Stimulated activated CD4-positive, alpha-beta T cell treated with anti-CD3 and anti-CD28 coated beads, Interleukin-1b, Interleukin-23, amount 100 ng/mL, for 4 hours (primary cell): ENCODE results near the gene CDC34.

ENCODE experiments used
- DNase-seq, 2 donors: peaks; one replicate each; pipeline ENCODE4 v3.0.0-alpha.2; 2020; ENCODE audit warnings: low read depth in 2 of 2

CDC34 gene

DNA sequence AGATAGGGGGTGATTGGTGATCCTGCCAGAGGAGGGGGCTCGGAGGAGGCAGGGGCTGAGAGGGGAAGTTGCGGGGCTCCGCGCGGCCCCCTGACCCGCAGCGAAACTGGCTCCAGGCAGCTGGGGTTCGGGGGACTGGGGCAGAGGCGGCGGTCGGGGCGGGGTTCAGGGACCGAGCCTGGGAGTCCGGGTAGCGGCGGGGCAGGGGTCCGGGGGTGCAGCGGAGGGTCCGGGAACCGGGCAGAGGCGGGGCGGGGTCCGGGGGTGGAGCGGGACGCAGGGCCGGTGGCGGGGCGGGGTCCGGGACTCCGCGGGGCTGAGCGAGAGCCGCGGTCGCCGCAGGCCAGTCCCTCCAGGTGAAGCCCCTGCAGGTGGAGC, 34.1 kb upstream of the CDC34 start:
- DNase-seq = no peak

DNA sequence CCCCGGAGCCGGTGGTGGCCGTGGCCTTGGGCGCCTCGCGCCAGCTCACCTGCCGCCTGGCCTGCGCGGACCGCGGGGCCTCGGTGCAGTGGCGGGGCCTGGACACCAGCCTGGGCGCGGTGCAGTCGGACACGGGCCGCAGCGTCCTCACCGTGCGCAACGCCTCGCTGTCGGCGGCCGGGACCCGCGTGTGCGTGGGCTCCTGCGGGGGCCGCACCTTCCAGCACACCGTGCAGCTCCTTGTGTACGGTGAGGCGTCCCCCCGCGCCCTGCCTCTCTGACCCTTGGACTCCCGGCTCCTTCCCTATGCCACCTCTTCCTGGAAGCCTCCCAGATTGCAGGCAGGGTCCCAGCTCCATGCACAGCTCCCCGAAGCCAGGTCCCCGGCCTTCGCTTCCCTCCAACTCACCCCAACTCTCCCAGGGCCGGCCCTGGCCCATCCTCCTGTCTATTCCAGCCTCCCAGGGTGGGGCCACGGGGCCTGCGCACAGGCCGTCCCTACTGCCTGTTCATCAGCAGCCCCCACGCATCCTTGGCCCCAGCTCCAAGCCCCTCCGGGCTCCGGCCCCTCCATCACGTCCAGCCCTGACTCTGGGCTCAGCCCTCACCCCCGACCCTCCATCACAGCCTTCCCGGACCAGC, 33.6 kb upstream of the CDC34 start:
- DNase-seq = no peak

DNA sequence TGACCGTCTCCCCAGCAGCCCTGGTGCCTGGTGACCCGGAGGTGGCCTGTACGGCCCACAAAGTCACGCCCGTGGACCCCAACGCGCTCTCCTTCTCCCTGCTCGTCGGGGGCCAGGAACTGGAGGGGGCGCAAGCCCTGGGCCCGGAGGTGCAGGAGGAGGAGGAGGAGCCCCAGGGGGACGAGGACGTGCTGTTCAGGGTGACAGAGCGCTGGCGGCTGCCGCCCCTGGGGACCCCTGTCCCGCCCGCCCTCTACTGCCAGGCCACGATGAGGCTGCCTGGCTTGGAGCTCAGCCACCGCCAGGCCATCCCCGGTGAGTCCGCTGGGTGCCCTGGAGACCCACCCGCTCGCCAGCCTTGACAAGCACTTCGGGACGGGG, 33.1 kb upstream of the CDC34 start:
- no peak for DNase-seq

DNA sequence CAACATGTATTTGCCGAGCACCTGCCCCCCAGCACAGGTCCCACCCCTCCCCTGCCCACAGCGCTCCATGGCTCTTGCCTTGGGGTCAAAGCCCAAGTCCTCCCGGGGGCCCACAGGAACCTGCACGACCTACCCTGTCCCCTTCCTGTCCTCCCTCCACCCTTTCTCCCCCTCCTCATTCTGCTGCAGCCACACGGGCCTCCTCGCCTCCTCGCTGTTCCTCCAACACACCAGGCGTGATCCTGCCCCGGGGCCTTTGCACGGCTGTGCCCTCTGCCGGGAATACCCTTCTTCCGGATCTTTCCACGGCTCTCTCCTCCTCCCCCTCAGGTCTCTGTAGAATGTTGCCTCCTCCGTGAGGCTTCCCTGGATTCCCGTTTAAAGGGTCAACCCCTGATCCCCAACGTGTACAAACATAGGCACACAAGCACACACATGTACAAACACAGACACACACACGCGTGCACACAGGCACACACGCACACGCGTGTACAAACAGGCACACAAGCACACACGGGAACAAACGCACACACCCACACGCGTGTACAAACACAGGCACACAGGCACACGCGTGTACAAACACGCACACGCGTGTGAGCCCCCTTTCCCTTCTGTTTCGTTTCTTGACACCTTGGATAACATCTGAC, 32.5 kb upstream of the CDC34 start:
- no peak for DNase-seq

DNA sequence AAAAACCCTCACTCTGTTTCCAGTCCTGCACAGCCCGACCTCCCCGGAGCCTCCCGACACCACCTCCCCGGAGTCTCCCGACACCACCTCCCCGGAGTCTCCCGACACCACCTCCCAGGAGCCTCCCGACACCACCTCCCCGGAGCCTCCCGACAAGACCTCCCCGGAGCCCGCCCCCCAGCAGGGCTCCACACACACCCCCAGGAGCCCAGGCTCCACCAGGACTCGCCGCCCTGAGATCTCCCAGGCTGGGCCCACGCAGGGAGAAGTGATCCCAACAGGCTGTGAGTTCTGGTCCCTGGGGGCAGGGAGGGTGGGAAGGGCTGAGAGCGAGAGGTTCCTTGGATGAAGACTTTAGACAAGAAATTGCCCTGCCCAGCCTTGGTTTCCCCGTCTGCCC, 29.9 kb upstream of the CDC34 start:
- no peak for DNase-seq

DNA sequence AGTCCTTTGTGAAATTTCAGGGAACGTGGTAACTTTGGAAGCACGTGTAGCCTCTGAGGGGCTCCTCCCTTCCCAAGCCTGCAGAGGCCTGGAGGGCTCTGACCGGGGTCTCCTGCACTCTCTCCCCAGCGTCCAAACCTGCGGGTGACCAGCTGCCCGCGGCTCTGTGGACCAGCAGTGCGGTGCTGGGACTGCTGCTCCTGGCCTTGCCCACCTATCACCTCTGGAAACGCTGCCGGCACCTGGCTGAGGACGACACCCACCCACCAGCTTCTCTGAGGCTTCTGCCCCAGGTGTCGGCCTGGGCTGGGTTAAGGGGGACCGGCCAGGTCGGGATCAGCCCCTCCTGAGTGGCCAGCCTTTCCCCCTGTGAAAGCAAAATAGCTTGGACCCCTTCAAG, 26.9 kb upstream of the CDC34 start:
- no peak for DNase-seq

DNA sequence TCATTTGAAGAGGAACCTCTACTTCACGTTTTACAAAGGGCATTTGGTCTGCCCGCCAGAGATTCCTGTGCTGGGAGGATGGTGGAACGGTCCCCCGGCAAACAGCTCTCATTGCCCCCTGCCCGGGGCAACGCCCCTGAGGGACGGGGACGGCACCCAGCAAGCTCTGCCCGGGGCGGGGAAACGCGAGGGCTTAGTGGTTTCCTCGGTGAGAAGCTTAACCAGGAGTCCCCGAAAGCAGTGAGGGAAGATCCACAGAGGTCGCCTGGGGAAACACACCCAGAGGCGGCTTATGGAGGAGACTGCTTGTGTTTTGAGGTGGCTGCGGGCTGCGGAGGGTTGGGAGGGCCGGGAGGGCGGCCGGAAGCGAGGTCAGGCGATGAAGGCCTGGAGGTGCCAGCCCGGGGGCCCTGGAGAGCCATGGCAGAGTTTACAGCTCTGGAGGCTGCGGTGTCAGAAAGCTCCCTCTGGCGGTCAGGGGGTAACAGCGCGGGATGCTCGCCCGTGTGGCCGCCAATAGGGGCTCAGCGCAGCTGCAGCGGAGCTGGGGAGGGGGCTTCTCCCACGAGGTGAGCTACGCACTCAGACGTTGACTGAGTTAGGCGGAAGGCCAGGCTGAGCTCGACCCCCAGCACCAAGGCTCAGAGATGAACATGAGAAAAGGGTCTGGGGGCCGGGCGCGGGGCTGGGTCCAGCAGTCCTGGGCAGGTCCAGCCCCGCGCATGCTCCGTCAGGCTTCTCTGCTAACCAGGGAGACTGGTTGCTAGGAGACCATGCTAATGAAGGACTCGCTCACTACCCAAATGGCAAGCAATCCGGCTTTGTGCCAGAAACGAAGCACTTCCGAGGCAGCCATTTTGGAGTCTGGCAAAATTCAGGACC, 24.9 kb upstream of the CDC34 start:
- DNase-seq = peak; percentile 83 to 88

DNA sequence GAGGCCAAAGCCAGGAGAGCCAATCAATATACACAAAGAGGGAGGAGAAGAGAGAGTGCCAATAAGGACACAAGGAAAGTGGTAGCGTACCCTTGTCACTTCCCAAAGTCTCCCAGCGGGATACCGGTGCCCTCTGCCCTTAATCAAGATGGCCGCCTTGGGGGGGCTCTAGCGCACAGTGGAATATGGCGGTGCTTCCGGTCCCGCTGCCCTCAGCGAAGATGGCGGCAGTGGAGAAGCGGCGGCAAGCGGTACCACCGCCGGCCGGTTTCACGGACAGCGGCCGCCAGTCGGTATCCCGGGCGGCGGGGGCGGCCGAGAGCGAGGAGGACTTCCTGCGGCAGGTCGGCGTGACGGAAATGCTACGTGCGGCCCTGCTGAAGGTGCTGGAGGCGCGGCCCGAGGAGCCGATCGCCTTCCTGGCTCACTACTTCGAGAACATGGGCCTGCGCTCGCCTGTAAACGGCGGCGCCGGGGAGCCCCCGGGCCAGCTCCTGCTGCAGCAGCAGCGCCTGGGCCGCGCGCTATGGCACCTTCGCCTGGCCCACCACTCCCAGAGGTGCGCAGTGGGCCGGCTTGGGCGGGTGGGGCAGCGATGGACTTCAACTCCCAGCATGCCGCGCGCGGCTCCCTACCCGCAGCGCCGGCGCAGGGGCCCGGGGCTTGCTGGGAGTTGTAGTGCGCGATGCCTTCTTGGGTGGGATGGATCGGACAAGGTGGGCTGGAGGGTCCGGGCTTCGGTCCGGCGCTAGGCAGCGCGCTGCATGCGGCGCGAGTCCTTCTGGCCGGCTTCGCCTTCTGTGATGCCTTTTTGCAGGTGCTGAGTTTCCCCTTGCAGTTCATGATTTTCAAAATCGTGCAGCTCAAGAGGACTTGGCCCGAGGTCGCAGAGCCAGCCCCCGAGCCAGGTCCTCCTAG, 24.0 kb upstream of the CDC34 start, which contains the start of gene TPGS1:
Gene TPGS1 (plus strand): TSS at position 212 of the 918 bp plus-strand sequence. CDS start 10 bp downstream, at position 222.
- peak; percentile 54 to 73 for DNase-seq

DNA sequence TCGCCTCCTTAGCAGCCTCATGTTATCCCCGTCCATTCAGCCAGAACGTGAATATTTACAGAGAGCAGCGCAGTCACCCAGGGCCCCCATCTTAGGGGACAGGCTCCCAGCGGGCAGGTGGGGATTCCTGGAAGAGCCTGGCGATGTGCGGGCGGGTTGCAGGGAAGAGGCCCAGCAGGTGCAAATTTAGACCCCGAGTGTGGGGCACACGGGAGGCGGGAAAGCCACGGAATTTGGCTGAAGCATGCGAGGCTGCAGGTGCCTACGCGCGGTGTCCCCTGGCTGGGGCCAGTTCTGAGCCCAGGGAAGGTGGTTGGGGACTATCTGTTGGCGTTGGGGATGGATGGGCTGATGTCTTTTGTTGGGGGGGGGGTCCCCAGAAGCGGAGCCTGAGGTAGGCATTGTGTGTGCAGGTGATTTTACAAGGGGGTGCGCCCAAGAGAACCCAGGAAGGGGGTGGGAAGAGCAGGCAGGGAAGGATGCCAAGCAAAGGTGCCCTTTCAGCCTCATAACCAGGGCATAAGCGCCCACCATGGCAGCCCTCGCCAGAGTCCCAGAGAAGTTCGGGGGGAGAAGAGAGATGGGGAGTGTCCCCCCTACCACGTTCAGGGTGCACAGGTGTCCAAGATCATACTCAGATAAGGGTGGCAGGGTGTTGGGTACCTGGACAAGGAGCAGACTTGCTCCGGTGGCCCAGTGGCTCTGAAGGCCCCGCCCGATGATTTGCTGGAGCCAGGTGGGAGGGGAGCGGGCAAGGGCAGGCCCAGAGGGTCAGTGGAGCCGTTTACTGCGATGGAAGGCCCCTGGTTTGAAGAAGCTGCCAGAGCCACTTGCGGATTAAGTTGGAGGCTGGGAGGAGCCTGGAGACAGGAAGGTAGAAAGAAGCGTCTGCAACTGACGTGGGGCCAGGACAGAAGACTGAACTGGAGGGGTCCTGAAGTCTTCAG, 23.1 kb upstream of the CDC34 start:
- no peak for DNase-seq

DNA sequence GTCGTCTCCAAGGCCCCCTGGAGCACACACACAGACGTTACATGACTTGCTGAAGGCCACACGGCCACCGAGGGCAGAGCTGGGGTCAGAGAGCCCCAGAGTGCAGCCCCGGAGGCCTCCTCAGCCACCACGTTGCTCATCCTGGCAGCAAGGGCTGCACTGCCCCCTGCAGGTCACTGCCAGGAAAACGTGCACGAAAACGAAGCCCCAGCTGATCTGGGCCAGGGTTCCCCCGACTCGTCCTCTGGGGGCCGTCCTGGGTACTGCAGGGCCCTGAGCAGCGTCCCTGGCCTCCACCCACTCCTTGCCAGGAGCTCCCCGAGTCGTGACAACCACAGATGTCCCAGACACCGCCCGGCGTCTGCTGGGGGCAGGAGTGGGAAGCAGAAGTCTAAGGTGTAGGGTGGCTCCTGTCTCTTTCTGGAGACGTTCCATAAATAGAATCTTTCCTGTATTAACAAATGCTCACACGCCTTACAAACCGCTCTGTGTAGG, 20.9 kb upstream of the CDC34 start:
- peak; percentile 88 to 90 for DNase-seq

DNA sequence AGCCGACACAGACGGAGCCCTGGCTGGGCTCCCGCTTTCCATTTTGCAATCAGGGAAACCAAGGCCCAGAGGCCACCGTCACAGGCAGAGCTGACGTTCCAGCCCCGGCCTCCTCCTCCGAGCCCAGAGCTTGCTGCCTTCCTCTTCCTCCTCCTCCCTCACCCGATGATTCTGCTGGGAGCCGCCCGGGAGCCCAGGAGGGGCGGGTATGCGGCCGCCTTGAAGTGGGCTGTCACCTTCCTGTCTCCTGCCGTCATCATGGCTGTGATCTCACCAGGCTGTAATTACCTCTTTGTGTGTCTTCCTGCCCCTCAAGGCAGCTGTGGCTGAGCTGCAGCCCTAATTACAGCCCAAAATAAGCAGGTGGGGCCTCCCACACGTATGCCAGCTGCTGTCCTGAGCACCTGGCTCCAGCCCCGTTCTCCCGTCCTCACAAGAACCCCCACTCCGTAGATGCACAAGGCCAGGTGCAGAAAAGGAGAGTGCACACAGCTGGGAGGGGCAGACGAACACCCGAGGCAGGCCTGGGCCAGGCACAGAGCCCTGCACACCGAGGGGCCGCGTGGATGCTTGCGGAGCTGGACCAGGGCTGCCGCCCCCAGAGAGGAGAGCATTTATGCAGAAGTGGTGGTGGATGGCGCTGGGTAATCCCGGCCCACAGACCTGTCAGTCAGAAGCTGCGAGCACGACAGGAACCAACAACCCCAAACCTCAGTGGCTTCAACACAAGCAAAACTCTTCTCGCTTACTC, 20.3 kb upstream of the CDC34 start:
- DNase-seq = peak; percentile 56 to 66

DNA sequence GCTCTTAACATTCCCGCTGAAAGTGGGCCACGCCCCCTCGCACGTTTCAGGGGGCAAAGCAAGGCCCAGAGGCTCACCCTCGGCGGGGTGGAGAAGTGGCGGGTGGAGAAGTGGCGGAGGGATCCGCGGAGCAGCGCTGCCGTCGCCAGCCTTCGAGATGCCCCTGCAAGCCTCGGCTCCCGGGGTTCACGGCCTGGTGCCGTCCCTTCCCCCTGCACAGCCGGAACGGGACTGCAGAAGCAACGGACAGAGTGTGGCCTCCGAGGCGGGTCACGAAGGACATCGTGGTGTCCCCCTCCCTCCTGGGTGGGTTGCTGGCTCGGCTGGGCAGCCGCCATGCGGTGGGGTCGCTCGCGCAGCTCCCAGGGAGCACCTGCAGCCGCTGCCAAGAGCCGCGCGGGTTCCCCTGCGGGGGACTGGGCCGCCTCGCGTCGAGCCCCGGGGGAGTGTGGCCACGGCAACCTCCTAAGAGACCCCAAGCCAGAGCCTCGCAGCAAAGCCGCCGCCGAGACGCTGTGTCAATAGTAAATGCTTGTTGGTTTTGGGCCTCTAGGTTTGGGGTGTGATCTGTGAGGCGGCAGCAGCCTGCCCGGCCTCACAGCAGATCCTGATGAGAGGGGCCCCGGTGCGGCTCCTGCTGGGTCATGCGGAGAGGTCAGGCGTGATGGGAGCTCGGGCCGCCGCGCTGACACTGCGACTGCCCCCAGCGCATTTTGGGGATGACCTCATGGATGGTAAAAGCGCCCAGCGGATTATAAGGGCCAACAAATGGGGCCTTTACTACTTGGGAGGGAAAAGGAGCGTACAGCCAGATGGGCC, 18.8 kb upstream of the CDC34 start:
- DNase-seq = no peak

DNA sequence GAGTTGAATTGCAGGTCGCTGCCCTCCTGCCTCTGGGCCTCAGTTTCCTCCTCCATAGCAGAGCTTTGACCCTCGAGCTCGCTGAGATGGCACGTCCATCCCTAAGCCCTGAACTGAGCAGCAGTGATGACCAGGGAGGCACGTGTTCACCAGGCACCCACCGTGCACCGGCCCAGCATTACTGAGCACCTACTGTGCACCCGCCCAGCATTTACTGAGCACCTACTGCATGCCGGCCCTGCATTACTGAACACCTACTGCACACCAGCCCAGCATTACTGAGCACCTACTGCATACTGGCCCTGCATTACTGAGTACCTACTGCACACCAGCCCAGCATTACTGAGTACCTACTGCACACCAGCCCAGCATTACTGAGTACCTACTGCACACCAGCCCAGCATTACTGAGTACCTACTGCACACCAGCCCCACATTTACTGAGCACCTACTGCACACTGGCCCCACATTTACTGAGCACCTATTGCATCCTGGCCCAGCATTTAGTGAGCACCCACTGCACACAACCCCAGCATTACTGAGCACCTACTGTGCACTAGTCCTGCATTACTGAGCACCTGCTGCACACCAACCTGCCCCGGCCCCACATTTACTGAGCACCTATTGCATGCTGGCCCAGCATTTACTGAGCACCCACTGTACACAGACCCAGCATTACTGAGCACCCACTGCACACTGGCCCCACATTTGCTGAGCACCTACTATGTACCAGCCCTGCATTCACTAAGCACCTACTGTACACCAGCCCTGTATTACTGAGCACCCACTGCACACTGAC, 18.0 kb upstream of the CDC34 start:
- DNase-seq = no peak

DNA sequence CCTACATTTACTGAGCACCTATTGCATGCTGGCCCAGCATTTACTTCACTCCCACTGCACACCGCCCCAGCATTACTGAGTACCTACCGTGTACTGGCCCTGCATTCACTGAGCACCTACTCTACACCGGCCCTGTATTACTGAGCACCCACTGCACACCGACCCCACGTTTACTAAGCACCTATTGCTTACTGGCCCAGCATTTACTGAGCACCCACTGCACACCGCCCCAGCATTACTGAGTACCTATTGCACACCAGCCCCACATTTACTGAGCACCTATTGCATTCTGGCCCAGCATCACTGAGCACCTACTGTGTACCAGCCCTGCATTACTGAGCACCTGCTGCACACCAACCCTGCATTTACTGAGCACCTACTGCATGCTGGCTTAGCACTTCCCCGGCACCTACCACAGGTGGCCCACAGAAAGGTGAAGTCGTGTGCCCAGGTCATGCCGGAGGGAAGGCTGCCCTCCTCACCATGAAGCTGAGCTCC, 17.3 kb upstream of the CDC34 start:
- no peak for DNase-seq

DNA sequence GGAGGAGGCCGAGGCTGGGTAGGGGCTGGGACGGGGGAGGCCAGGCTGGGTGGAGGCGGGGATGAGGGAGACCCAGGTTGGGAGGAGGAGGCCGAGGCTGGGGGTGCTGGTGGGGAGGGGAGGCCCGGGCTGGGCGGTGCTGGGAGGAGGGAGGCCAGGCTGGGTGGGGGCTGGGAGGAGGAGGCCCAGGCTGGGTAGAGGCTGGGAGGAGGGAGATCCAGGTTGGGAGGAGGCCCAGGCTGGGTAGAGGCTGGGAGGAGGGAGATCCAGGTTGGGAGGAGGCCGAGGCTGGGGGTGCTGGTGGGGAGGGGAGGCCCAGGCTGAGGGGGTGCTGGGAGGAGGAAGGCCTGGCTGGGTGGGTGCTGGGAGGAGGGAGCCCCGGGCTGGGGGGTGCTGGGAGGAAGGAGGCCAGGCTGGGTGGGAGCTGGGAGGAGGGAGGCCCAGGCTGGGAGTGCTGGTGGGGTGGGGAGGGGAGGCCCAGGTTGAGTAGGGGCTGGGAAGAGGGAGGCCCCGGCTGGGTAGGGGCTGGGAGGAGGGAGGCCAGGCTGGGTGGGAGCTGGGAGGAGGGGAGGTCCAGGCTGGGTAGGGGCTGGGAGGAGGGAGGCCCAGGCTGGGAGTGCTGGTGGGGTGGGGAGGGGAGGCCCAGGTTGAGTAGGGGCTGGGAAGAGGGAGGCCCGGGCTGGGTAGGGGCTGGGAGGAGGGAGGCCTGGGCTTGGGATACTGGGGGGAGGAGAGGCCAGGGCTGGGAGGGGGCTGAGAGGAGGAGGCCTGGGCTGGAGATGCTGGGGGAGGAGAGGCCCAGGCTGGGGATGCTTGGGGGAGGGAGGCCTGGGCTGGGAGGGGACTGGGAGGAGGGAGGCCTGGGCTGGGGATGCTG, 13.6 kb upstream of the CDC34 start:
- DNase-seq = no peak

DNA sequence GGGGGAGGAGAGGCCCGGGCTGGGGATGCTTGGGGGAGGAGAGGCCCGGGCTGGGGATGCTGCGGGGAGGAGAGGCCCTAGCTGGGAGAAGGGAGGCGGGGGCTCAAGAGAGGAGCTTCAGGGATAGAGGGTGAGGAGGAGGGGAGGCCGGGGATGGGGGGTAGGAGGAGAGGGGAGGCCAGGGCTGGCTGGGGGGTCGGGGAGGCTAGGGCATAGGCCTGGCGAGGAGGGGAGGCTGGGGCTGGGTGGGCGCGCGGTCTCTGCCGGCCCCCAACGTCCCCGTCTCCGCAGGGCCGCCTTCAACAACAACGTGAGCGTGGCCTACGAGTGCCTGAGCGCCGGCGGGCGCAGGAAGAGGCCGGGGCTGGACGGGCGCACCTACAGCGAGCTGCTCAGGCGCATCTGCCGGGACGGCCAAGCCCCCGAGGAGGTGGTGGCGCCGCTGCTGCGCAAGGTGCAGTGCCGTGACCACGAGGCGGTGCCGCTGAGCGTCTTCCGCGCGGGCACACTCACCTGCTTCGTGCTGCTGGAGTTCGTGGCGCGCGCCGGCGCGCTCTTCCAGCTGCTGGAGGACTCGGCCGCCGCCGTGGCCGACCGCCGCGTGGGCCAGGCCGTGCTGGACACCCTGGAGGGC, 12.8 kb upstream of the CDC34 start:
- DNase-seq = peak; percentile 52 to 58
